Upper lobe of left lung (tissue), 6 donors: Measurements from ENCODE around the gene SCARF1. TPM values are rescaled to one million over a fixed set of nuclear protein-coding genes. Genes with fewer than 3 reads are reported as not detected.
A peak's percentile ranks its signal among the peaks of the same experiment; 100 is the strongest.

Experiments
- ATAC-seq, 2 donors: fragments of 200-7000 bp; cut with Tn5 transposase; one replicate each; pipeline ENCODE4 v1.9.1; 2022; ENCODE audit warnings: mild to moderate bottlenecking in 2 of 2, moderate library complexity in 2 of 2; ENCODE audit not compliant: low FRiP score in 2 of 2
- DNase-seq, 2 donors: peaks; one replicate each; pipeline ENCODE4 v3.0.0-alpha.2; 2019 to 2020
- H3K27ac ChIP-seq, 4 donors: fragments of 200-600 bp; sonication (generic); one replicate each; pipeline ENCODE4 v1.5.1; 2016 to 2019
- H3K27me3 ChIP-seq, 4 donors: fragments of 200-600 bp; sonication (generic); one replicate each; pipeline ENCODE4 v1.5.1; 2017 to 2019
- H3K36me3 ChIP-seq, 4 donors: fragments of 200-600 bp; sonication (generic); one replicate each; pipeline ENCODE4 v1.5.1; 2016 to 2019
- H3K4me1 ChIP-seq, 4 donors: fragments of 200-600 bp; sonication (generic); one replicate each; pipeline ENCODE4 v1.5.1; 2018 to 2019
- H3K4me3 ChIP-seq, 4 donors: fragments of 200-600 bp; sonication (generic); one replicate each; pipeline ENCODE4 v1.5.1; 2017 to 2019; ENCODE audit warnings: mild to moderate bottlenecking in 2 of 4, moderate library complexity in 1 of 4
- H3K9me3 ChIP-seq, 4 donors: fragments of 200-600 bp; sonication (generic); one replicate each; pipeline ENCODE4 v1.5.1; 2018 to 2019
- EP300 ChIP-seq, 4 donors: sonication (generic); formaldehyde crosslinking; IDR thresholded peaks; one replicate each; pipeline ENCODE4 v1.5.1; 2017; ENCODE audit warnings: antibody characterized with exemption in 4 of 4, control low read depth in 2 of 4
- POLR2A ChIP-seq, 4 donors: fragments of 450-650 bp; IDR thresholded peaks; one replicate each; pipeline ENCODE4 v1.5.1; 2016 to 2017; ENCODE audit warnings: antibody characterized with exemption in 4 of 4, mild to moderate bottlenecking in 2 of 4
- POLR2AphosphoS5 ChIP-seq, 2 donors: sonication (generic); formaldehyde crosslinking; IDR thresholded peaks; one replicate each; pipeline ENCODE4 v1.5.1; 2017; ENCODE audit warnings: antibody characterized with exemption in 2 of 2
- WGBS, 2 donors: methylation state at CpG; one replicate each; pipeline ENCODE4 v1.1.5; 2017 to 2018; 5-methylcytosine and 5-hydroxymethylcytosine counted together
- total RNA-seq, 6 donors: library from RNA; depleted of rRNA in 4 of 6; stranded (reverse); fragments of >200 nt in 4 of 6; gene quantifications; one replicate each; pipeline versions ENCODE4 v1.1.0 to v1.2.1, GENCODE V29; 2016 to 2021
- TF ChIP-seq, protein P1 (sequence below), 6 experiments: fragments of 450-650 bp in 4 of 6; fragments of 200-600 bp in 2 of 6; sonication (generic) in 2 of 6; IDR thresholded peaks; one replicate each; pipeline ENCODE4 v1.5.1; 2016 to 2019; ENCODE audit warnings: antibody characterized with exemption in 6 of 6
- donor health status: DM: no; HTN: no; CAD: no; lungs with moderate emphysema.
- donor health status: DM: no; HTN: yes; CAD: no; lungs with severe emphysema.

The SCARF1 gene
- total RNA-seq, 6 donors from 2014 or later = 22.0 to 93.2 (median 55.5) TPM

DNA sequence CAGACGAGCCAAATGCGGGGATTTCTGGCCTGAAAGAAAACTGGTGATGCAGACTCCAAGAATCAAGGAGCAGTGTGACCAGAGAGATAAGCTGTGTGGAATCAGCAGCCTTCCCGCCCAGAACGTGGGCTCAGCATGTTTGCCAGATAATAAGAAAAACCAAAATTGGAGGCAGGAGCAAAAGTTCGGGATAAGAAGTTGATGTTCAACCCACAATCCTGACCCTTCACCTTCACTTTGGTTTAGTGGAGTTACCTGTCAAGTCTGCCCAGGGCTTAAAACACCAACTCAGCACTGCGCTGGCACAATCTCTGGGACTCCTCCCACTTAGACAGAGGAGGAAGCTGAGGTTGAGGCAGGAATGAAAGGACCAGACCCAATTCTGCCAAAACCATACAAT, 20.0 kb downstream of the SCARF1 start:
- peaks cover 29 to 52% (median 43%) of the 10 kb centered on the region in 4 donors for H3K4me1 ChIP-seq
- DNase-seq = peak in 1 of 2 donors; percentile 64

DNA sequence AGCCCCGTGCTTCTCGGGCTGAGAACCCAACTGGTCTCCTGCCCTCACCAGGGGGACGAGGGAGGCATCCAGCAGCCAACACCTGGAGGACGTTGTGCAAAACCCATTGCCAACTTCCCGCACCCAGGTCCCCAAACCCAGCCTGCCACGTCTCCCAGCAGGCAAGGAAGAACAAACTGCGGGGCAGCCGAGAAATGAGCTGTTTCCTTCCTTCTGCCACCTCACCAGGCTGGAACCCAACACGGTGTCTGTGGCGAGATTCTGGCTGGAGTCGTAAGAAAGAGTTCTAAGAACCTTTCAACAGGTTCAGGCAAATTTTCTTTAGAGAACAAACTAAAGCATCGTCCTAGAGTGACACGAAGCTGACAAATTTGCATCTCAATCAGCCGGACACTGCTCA, 20.5 kb downstream of the SCARF1 start:
- DNase-seq (no peak), ATAC-seq (no peak)
- H3K9me3 ChIP-seq = no peaks in the 10 kb centered on the region
- TF ChIP-seq POLR2AphosphoS5 (IDR thresholded peaks at IDR 0.05) (no peak), EP300 (IDR thresholded peaks at IDR 0.05) (no peak), POLR2A (IDR thresholded peaks at IDR 0.05) (no peak)
- TF ChIP-seq, protein P1, sequence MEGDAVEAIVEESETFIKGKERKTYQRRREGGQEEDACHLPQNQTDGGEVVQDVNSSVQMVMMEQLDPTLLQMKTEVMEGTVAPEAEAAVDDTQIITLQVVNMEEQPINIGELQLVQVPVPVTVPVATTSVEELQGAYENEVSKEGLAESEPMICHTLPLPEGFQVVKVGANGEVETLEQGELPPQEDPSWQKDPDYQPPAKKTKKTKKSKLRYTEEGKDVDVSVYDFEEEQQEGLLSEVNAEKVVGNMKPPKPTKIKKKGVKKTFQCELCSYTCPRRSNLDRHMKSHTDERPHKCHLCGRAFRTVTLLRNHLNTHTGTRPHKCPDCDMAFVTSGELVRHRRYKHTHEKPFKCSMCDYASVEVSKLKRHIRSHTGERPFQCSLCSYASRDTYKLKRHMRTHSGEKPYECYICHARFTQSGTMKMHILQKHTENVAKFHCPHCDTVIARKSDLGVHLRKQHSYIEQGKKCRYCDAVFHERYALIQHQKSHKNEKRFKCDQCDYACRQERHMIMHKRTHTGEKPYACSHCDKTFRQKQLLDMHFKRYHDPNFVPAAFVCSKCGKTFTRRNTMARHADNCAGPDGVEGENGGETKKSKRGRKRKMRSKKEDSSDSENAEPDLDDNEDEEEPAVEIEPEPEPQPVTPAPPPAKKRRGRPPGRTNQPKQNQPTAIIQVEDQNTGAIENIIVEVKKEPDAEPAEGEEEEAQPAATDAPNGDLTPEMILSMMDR (IDR thresholded peaks at IDR 0.05) = no peak
- peaks cover 2 to 15% (median 8%) of the 10 kb centered on the region in 4 donors for H3K36me3 ChIP-seq
- no peak overlapping the region for H3K4me3 ChIP-seq
- H3K27me3 ChIP-seq = no peaks in the 10 kb centered on the region
- H3K27ac ChIP-seq = peak overlapping the region in 1 of 4 donors; percentile 96
- 61 to 86% methylated on average over 14 of the region's 14 CpGs for WGBS, 2 donors
- H3K4me1 ChIP-seq = peaks cover 28 to 46% (median 41%) of the 10 kb centered on the region in 4 donors

More for the DNA sequence above, 20.0 kb downstream of the SCARF1 start:
- 71 to 81% methylated on average over 6 of the region's 6 CpGs for WGBS, 2 donors
- H3K9me3 ChIP-seq = no peaks in the 10 kb centered on the region
- H3K27me3 ChIP-seq = no peaks in the 10 kb centered on the region
- ATAC-seq = no peak
- TF ChIP-seq EP300 (IDR thresholded peaks at IDR 0.05) (no peak), POLR2A (IDR thresholded peaks at IDR 0.05) (no peak), POLR2AphosphoS5 (IDR thresholded peaks at IDR 0.05) (no peak)
- TF ChIP-seq, protein P1 (IDR thresholded peaks at IDR 0.05) = no peak
- H3K27ac ChIP-seq = peak overlapping the region; percentile 89 to 96 (median 93)
- H3K36me3 ChIP-seq = peaks cover 2 to 15% (median 8%) of the 10 kb centered on the region in 4 donors
- no peak overlapping the region for H3K4me3 ChIP-seq

DNA sequence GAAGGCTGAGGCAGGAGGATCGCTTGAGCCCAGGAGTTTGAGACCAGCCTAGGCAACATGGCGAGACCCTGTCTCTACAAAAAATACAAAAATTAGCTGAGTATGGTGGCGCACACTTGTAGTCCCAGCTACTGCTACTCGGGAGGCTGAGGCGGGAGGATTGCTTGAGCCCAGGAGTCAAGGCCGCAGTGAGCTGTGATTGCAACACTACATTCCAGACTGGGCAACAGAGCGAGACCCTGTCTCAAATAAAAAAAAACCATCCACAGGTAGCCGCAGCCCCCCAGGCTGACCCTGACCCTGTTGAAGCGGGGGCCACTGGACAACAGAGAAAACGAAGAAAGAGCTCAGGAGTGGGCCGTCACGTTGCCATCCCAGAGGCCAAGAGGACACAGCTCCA, 20.9 kb downstream of the SCARF1 start:
- WGBS, 2 donors = 81 to 84% methylated on average over 11 to 12 of the region's 12 CpGs
- Histone ChIP-seq H3K9me3 (no peaks in the 10 kb centered on the region), H3K4me3 (no peak overlapping the region), H3K27ac (no peak overlapping the region), H3K27me3 (no peaks in the 10 kb centered on the region), H3K4me1 (peaks cover 24 to 42% (median 37%) of the 10 kb centered on the region in 4 donors), H3K36me3 (peaks cover 2 to 15% (median 9%) of the 10 kb centered on the region in 4 donors)
- DNase-seq = no peak
- ATAC-seq = no peak
- TF ChIP-seq, protein P1 (IDR thresholded peaks at IDR 0.05) = no peak
- TF ChIP-seq EP300 (IDR thresholded peaks at IDR 0.05) (no peak), POLR2AphosphoS5 (IDR thresholded peaks at IDR 0.05) (no peak), POLR2A (IDR thresholded peaks at IDR 0.05) (no peak)

DNA sequence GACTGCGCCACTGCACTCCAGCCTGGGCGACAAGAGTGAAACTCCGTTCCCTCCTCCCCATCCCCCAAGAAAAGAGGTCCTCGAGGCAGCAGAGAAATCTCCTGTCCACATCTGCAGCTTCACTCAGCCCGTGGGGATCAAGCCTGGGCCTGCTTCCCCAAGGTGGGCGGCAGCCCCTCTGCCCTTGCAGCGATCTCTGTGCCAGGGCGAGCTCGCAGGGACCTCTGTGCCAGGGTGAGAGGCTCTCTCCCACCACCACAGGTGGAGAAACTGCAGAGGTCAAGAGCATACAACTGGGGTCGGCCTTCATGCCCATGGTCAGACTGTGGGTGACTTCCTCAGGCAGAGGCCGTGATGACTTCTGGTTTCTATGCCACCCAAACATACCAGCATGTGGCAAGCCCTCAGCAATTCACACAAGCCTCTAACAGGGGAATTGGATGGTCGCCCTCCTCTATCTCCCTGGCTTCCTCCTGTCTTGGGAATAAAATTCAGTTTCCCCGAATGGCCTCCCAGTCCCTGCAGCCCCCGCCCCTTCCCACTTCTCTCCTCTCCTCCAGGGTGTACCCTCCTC, 22.4 kb downstream of the SCARF1 start:
- peaks cover 2 to 20% (median 10%) of the 10 kb centered on the region in 4 donors for H3K36me3 ChIP-seq

More for the DNA sequence above, 22.4 kb downstream of the SCARF1 start:
- no peaks in the 10 kb centered on the region for H3K9me3 ChIP-seq
- no peak overlapping the region for H3K27ac ChIP-seq
- 90 to 91% methylated on average over 8 to 14 of the region's 14 CpGs for WGBS, 2 donors
- H3K4me3 ChIP-seq = no peak overlapping the region
- H3K27me3 ChIP-seq = no peaks in the 10 kb centered on the region
- TF ChIP-seq POLR2A (IDR thresholded peaks at IDR 0.05) (no peak), POLR2AphosphoS5 (IDR thresholded peaks at IDR 0.05) (no peak), EP300 (IDR thresholded peaks at IDR 0.05) (no peak)
- TF ChIP-seq, protein P1 (IDR thresholded peaks at IDR 0.05) = no peak
- ATAC-seq (no peak), DNase-seq (no peak)
- H3K4me1 ChIP-seq = peaks cover 27 to 40% (median 34%) of the 10 kb centered on the region in 4 donors
